HG03196 (cell line): Measurements from ENCODE around the gene ZBTB4.

Experiments used
- ATAC-seq: cut with Tn5 transposase; IDR thresholded peaks from one replicate; pipeline ENCODE4 v1.9.1; 2021; ENCODE audit not compliant: unreplicated experiment

ZBTB4 gene

GRCh38 chr17:7479213-7480088 is at the start of gene ZBTB4:
TSS of gene ZBTB4 (minus strand) at chr17:7479631. CDS start at chr17:7466801, 12,830 bp downstream.
- ATAC-seq, result no peak

- ATAC-seq, result no peak
These were observed 49.4 kb upstream of the ZBTB4 start for GRCh38 chr17:7528842-7529241.

GRCh38 chr17:7523033-7523432 is 43.6 kb upstream of the ZBTB4 start:
- no peak for ATAC-seq

GRCh38 chr17:7515911-7516610 is 36.6 kb upstream of the ZBTB4 start:
- no peak for ATAC-seq

- ATAC-seq, result no peak
These were observed 34.5 kb upstream of the ZBTB4 start for GRCh38 chr17:7513850-7514419.

GRCh38 chr17:7512824-7513540 is 33.6 kb upstream of the ZBTB4 start:
- ATAC-seq, result no peak

GRCh38 chr17:7512105-7512504 is 32.7 kb upstream of the ZBTB4 start:
- no peak for ATAC-seq

- ATAC-seq, result no peak
These were observed 31.7 kb upstream of the ZBTB4 start for GRCh38 chr17:7511108-7511507.

GRCh38 chr17:7509937-7510336 is 30.5 kb upstream of the ZBTB4 start:
- no peak for ATAC-seq

- ATAC-seq, result no peak
These were observed 29.4 kb upstream of the ZBTB4 start for GRCh38 chr17:7508846-7509245.

GRCh38 chr17:7508145-7508544 is 28.7 kb upstream of the ZBTB4 start:
- ATAC-seq, result no peak

- ATAC-seq, result no peak
These were observed 24.1 kb upstream of the ZBTB4 start for GRCh38 chr17:7503521-7503920.

GRCh38 chr17:7502987-7503386 is 23.6 kb upstream of the ZBTB4 start:
- ATAC-seq, result no peak

- ATAC-seq, result no peak
These were observed 22.9 kb upstream of the ZBTB4 start for GRCh38 chr17:7502171-7502847.

GRCh38 chr17:7501729-7502128 is 22.3 kb upstream of the ZBTB4 start:
- ATAC-seq, result no peak

GRCh38 chr17:7499161-7499560 is 19.7 kb upstream of the ZBTB4 start:
- no peak for ATAC-seq

GRCh38 chr17:7497636-7498035 is 18.2 kb upstream of the ZBTB4 start:
- no peak for ATAC-seq

GRCh38 chr17:7497228-7497627 is 17.8 kb upstream of the ZBTB4 start:
- ATAC-seq, result no peak

GRCh38 chr17:7496470-7497183 is 17.2 kb upstream of the ZBTB4 start:
- ATAC-seq, result no peak

- no peak for ATAC-seq
These were observed 16.5 kb upstream of the ZBTB4 start for GRCh38 chr17:7495906-7496434.
